GM10248 (cell line): ENCODE results near the gene SH3BP5.

Source experiments
- CTCF ChIA-PET: fragments of 300-600 bp; sonication (Branson Sonifier 250); formaldehyde crosslinking; extraction: SDS; loops from one replicate; lab custom pipeline; 2021; ENCODE audit warnings: antibody characterized with exemption; lab: Yijun Ruan, JAX
- POLR2A ChIA-PET: fragments of 350-650 bp; sonication (Branson Sonifier 250); formaldehyde crosslinking; extraction: SDS; loops from one replicate; lab custom pipeline; 2020; ENCODE audit warnings: antibody characterized with exemption; lab: Yijun Ruan, JAX
- DNase-seq: peaks from one replicate; pipeline ENCODE4 v3.0.0; 2012; ENCODE audit errors: extremely low spot score
- CTCF ChIP-seq: IDR thresholded peaks from 2 replicates; pipeline ENCODE4 v1.5.1; 2012; ENCODE audit warnings: mild to moderate bottlenecking, low read depth; ENCODE audit errors: extremely low read depth, missing control alignments, control extremely low read depth

The SH3BP5 gene

DNA sequence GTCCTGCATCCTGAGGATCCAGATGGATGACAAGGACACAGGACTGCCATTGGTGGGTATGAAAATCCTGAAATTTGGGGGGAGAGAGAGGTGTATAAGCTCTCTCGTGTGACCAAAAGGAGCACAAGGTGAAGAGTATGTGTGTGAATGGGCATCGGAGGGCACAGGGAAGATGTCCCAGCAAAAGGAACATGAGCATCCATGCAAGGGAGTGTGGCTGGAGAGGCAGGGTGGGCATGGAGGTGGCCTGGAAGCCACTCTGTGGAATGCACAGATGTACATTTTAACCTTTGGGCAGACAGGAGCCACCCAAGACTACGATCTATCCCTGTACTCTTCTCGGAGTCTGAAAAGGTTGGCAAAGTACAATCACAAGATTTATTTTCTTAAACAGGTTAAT is 71.9 kb downstream of the SH3BP5 start:
- no peak for DNase-seq
- ChIA-PET CTCF (interaction anchor here (0.9 to 5.5 kb wide), 6 partner anchors 6 to 146 kb away, joined by 3 to 72 read pairs (median 4); no protein-coding TSS in a partner anchor), POLR2A (no interaction called here)
- no peak for TF ChIP-seq CTCF

DNA sequence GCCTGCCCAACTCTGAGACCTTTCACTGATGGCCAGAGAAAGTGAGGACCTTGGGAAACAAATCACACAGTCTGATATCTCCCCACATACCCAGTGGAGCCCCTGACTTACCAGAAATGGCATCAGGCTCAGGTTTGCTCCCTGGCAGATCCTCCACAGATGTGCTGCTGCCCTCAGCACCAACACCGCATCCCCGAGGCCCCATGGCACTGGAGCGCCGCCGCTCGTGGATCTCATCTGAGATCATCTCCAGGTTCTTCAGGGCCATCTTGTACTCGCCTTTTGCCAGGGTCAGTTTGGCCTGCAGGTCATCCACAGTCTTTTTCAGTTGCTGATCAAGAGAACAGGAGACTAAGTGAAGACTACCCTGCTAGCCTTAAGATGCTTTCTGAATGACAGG is 73.7 kb downstream of the SH3BP5 start:
- ChIA-PET POLR2A (no interaction called here), CTCF (interaction anchor here (1.4 to 5.5 kb wide), 3 partner anchors 8 to 147 kb away, joined by 3 to 72 read pairs (median 6); no protein-coding TSS in a partner anchor)
- no peak for TF ChIP-seq CTCF
- no peak for DNase-seq

- no peak for TF ChIP-seq CTCF
- ChIA-PET CTCF (interaction anchor here (1.0 to 5.5 kb wide), 6 partner anchors 10 to 149 kb away, joined by 3 to 72 read pairs (median 8); no protein-coding TSS in a partner anchor), POLR2A (no interaction called here)
- DNase-seq, result no peak
Observed at GRCh38 chr3:15256861-15257341, 75.5 kb downstream of the SH3BP5 start.

DNA sequence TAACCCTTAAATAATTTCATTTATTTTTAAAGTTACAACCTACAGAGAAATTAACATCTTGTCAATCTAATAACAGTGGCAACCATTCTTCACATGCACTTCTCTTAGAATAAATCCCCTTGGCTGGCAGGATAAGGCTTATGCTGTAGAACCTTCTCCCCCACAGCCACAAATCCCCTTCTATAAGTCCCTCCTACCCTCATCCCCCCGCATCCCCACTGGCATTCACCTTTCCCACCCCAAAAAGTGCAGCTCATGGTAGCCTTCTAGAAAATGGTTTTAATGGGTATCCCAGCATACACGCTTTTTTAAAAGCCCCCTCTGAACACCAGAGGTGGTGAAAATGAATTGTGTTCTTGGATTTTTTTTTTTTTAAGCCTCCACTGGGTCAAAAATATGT is 77.2 kb downstream of the SH3BP5 start:
- no peak for TF ChIP-seq CTCF
- POLR2A ChIA-PET, result no interaction called here
- DNase-seq, result no peak

GRCh38 chr3:15253023-15253697 is 79.2 kb downstream of the SH3BP5 start:
- POLR2A ChIA-PET, result no interaction called here
- no peak for TF ChIP-seq CTCF
- CTCF ChIA-PET, result interaction anchor here (1.5 kb wide), 1 partner anchor 15 kb away, joined by 4 read pairs; no protein-coding TSS in a partner anchor
- no peak for DNase-seq

More for the DNA sequence above, 77.2 kb downstream of the SH3BP5 start:
- CTCF ChIA-PET, result interaction anchor here (1.8 to 5.5 kb wide), 3 partner anchors 12 to 150 kb away, joined by 8 to 72 read pairs (median 8); no protein-coding TSS in a partner anchor

DNA sequence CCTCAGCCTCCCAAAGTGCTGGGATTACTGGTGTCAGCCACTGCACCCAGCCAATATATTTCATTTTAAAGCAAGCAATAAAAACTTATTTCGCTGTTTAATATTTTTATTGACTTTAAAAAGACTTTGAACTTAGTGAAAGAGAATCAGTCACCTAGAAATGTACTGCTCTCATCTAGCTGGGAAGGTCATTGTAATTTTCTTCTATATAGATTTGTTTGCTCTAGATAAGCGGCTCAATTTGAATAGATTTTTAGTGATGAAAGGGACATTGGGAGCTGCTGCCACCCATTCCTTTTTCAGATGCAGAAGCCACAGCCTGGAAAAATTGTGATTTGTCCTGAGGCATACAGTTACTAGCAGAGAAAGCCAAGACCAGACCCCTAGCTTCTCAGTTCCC is 86.2 kb downstream of the SH3BP5 start:
- no peak for DNase-seq
- ChIA-PET POLR2A (no interaction called here), CTCF (interaction anchor here (1.0 to 1.8 kb wide), 3 partner anchors 22 to 52 kb away, joined by 3 to 8 read pairs (median 4); no protein-coding TSS in a partner anchor)
- TF ChIP-seq CTCF, result no peak
